ENCODE results near the gene GGCX. TPM values are rescaled to one million over a fixed set of nuclear protein-coding genes. Genes with fewer than 3 reads are reported as not detected.
"Not testable (repeated sequence)": the region's sequence is repeated elsewhere in the genome, so short reads cannot be mapped to it uniquely, and the experiment has no call there.

GGCX gene
- total and polyA plus RNA-seq, 2 of the 4 experiments (the other 2 are of a cell fraction) = 35.0 to 39.4 TPM

DNA sequence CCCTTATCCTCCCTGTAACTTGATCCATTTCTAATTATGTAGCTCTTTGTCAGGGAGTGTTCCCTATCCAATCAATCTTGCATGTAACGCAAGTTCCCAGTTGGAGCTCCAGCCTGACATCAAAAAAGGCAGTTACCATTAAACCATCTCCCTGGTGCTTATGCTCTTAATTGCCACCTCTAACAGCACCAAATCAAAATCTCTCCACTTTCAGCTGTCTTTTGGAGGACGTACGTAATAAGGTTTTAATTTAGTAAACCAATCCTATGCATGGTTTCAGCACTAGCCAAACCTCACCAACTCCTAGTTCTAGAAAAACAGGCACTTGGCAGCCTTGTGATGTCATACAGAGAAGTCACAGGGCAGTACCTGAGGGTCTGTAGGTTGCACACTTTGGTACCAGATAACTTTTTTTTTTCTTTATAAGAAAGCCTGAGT is 17.0 kb downstream of the GGCX start:
- H3K9me1 ChIP-seq (ENCODE audit: insufficient read depth, low read length); BruUV-seq (replicated peaks); H2AFZ ChIP-seq (replicated peaks; ENCODE audit: low read length, poor library complexity); H3K4ac ChIP-seq (ENCODE audit: low read depth, low read length); H3K14ac ChIP-seq (replicated peaks; ENCODE audit: low read depth, low read length); H3K4me1 ChIP-seq (ENCODE audit: control insufficient read depth, insufficient read depth, low read length); H3K56ac ChIP-seq (ENCODE audit: extremely low read depth, insufficient read depth, low read length); H3K4me3 ChIP-seq (ENCODE audit: insufficient read depth, low read depth, low read length); H2BK120ac ChIP-seq (ENCODE audit: low read depth, low read length); CTCF ChIA-PET; H3K18ac ChIP-seq (ENCODE audit: low read depth, low read length); DNase-seq; H2AK5ac ChIP-seq (ENCODE audit: low read depth, low read length); H3K27me3 ChIP-seq (ENCODE audit: control insufficient read depth, insufficient read depth, low read length); intact Hi-C loops (cut with micrococcal nuclease); ATAC-seq (ENCODE audit: low read depth); in situ Hi-C loops (cut with MboI; ENCODE audit: low sequenced_read_pairs); H3K9me3 ChIP-seq (ENCODE audit: control insufficient read depth, insufficient read depth, low read length); H3K23ac ChIP-seq (ENCODE audit: low read depth, low read length); H2BK15ac ChIP-seq (ENCODE audit: low read depth, low read length); H4K5ac ChIP-seq (ENCODE audit: low read depth, low read length); H2AK9ac ChIP-seq (replicated peaks; ENCODE audit: low read depth, low read length, poor library complexity); dilution Hi-C loops (cut with HindIII; ENCODE audit: low sequenced_read_pairs, unreplicated experiment); H4K91ac ChIP-seq (ENCODE audit: insufficient read depth, low read depth, low read length); H2BK20ac ChIP-seq (ENCODE audit: low read depth, low read length): not testable (repeated sequence)
- peak overlapping the region in 1 of 2 experiments; percentile 35; a peak in 1 of 4 replicates for H4K8ac ChIP-seq (ENCODE audit: low read depth in 2 of 2, low read length in 2 of 2)
- WGBS, 2 experiments (ENCODE audit: extremely low coverage in 2 of 2, insufficient read length in 1 of 2) = 100% methylated on average over 3 of the region's 3 CpGs; no CpG with 5 or more reads in 1 of the 2 experiments
- peak overlapping the region; percentile 27; the same call in 1 of the 2 replicates for H3K9ac ChIP-seq (ENCODE audit: low read depth, low read length)
- peaks cover 36% of the 10 kb centered on the region for H3K36me3 ChIP-seq (ENCODE audit: control insufficient read depth, insufficient read depth, low read length)
- H3K27ac ChIP-seq (ENCODE audit: insufficient read depth, low read length) = peak overlapping the region; percentile 39; the same call in 1 of the 2 replicates
- 0 out of 2 replicates have a peak overlapping the region, but pooled peaks have one; percentile 30 for H3K4me2 ChIP-seq (ENCODE audit: low read depth, low read length)
- peaks cover 7 to 47% of the 10 kb centered on the region in 2 experiments for H3K79me1 ChIP-seq (ENCODE audit: low read depth in 1 of 2, low read length in 2 of 2)
- H4K20me1 ChIP-seq (ENCODE audit: insufficient read depth, low read length) = peaks cover 72% of the 10 kb centered on the region
- peak overlapping the region; percentile 75 for H2BK5ac ChIP-seq (ENCODE audit: low read depth, low read length, poor library complexity, severe bottlenecking)
- POLR2A ChIA-PET (ENCODE audit: unreplicated experiment) = interaction anchor here (0.6 kb wide), 2 partner anchors 93 to 231 kb away, joined by 3 to 4 read pairs; no protein-coding TSS in a partner anchor

All from IMR-90 (cell line).